ENCODE measurements around the gene TEX47.

TEX47 gene

GRCh38 chr7:88792361-88792760, 3.2 kb downstream of the TEX47 start:
- H3K27me3 ChIP-seq (ENCODE audit: insufficient read depth, low read depth), result no peaks in the 10 kb centered on the region
- H3K4me3 ChIP-seq (IDR thresholded peaks at IDR 0.05; ENCODE audit: insufficient read depth, low read depth, low read length), result no peak overlapping the region
- H3K79me2 ChIP-seq (ENCODE audit: insufficient read depth, low read depth), result no peaks in the 10 kb centered on the region
- H3K36me3 ChIP-seq (ENCODE audit: insufficient read depth), result no peaks in the 10 kb centered on the region
- H3K4me2 ChIP-seq, result no peak overlapping the region
- no peak overlapping the region for H3K9ac ChIP-seq
- no peaks in the 10 kb centered on the region for H4K20me1 ChIP-seq (ENCODE audit: insufficient read depth)
- no peak for TF ChIP-seq CTCF (conservative IDR thresholded peaks at IDR 0.05; ENCODE audit: low read depth, low read length)
- H3K4me1 ChIP-seq (ENCODE audit: low read depth, poor library complexity, severe bottlenecking), result no peaks in the 10 kb centered on the region
- H3K27ac ChIP-seq, result no peak overlapping the region
- H2AFZ ChIP-seq (ENCODE audit: low read depth), result no peak overlapping the region

DNA sequence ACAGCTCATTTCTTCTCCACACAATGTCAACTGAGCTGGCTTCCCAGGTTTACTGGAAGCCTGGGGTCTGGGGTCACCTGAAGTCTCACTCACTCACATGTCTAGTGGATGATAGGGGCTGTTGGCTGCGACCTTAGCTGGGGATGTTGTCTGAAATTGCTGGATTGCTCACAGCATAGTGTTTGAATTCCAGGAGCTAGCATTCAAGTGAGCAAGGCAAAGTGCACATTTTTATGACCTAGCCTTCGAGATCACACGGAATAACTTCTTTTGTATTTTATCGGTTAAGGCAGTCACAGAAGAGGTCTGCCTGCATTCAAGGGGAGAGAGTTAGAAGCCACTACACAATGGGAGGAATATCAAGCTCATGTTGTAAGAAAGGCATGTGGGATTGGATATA, 3.6 kb downstream of the TEX47 start:
- Histone ChIP-seq H3K27me3 (ENCODE audit: insufficient read depth, low read depth) (no peaks in the 10 kb centered on the region), H3K9ac (no peak overlapping the region), H2AFZ (ENCODE audit: low read depth) (no peak overlapping the region), H3K4me3 (IDR thresholded peaks at IDR 0.05; ENCODE audit: insufficient read depth, low read depth, low read length) (no peak overlapping the region), H3K4me1 (ENCODE audit: low read depth, poor library complexity, severe bottlenecking) (no peaks in the 10 kb centered on the region), H3K36me3 (ENCODE audit: insufficient read depth) (no peaks in the 10 kb centered on the region), H3K27ac (no peak overlapping the region), H3K4me2 (no peak overlapping the region), H3K79me2 (ENCODE audit: insufficient read depth, low read depth) (no peaks in the 10 kb centered on the region), H4K20me1 (ENCODE audit: insufficient read depth) (no peaks in the 10 kb centered on the region)
- TF ChIP-seq CTCF (conservative IDR thresholded peaks at IDR 0.05; ENCODE audit: low read depth, low read length), result no peak

DNA sequence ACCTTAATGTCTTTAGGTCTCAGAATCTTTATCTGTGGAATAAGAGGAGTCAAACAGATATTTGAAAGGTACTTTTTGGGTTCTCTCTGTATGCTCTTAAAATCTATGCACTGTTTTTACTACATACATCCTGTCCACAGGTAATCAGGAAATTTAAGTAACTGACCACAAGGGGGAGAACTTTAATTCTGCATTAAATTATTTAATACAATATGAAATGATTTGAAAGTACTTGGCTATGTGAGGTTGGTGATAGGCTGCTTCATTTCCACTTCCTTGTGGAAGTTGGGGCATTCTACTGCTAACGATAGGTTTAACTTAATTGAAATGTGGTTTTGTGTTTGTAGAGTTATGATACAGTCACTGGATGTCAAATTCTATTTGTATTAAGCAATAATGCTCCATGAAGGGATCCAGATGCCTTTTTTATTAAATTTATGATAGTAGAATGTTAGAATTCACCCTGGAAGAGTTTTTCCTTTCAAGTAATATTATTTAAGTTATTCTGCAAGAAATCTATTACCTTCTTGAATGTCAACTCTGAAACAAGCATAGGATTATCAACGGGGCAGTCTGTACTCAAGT, 6.0 kb downstream of the TEX47 start:
- no peaks in the 10 kb centered on the region for H3K36me3 ChIP-seq (ENCODE audit: insufficient read depth)
- H3K79me2 ChIP-seq (ENCODE audit: insufficient read depth, low read depth), result no peaks in the 10 kb centered on the region
- peak; percentile 84 for TF ChIP-seq CTCF (conservative IDR thresholded peaks at IDR 0.05; ENCODE audit: low read depth, low read length)
- no peak overlapping the region for H3K9ac ChIP-seq
- no peaks in the 10 kb centered on the region for H3K27me3 ChIP-seq (ENCODE audit: insufficient read depth, low read depth)
- no peak overlapping the region for H2AFZ ChIP-seq (ENCODE audit: low read depth)
- no peaks in the 10 kb centered on the region for H4K20me1 ChIP-seq (ENCODE audit: insufficient read depth)
- H3K4me3 ChIP-seq (IDR thresholded peaks at IDR 0.05; ENCODE audit: insufficient read depth, low read depth, low read length), result no peak overlapping the region
- no peaks in the 10 kb centered on the region for H3K4me1 ChIP-seq (ENCODE audit: low read depth, poor library complexity, severe bottlenecking)
- H3K4me2 ChIP-seq, result no peak overlapping the region
- no peak overlapping the region for H3K27ac ChIP-seq

DNA sequence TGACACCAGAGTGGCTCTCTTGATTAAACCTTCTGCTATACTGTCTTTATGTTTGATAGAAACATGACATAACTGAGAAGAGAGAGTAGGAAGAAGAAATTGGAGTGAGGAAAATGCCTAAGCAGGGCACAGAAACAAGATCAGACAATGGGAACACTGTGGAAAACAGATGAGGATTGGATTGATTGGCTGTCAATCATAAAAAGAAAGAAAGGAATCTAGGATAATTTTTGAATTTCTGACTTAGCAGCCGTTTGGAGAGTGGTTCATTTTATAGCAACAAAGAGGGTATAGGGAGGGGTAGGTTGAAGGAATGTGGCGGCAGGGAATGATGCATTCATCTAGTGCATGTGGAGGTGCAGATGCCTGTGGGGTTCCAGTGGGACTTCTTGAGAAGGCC, 7.8 kb downstream of the TEX47 start:
- TF ChIP-seq CTCF (conservative IDR thresholded peaks at IDR 0.05; ENCODE audit: low read depth, low read length), result no peak
- Histone ChIP-seq H3K79me2 (ENCODE audit: insufficient read depth, low read depth) (no peaks in the 10 kb centered on the region), H3K27me3 (ENCODE audit: insufficient read depth, low read depth) (no peaks in the 10 kb centered on the region), H3K4me2 (no peak overlapping the region), H3K27ac (no peak overlapping the region), H2AFZ (ENCODE audit: low read depth) (no peak overlapping the region), H4K20me1 (ENCODE audit: insufficient read depth) (no peaks in the 10 kb centered on the region), H3K4me1 (ENCODE audit: low read depth, poor library complexity, severe bottlenecking) (no peaks in the 10 kb centered on the region), H3K36me3 (ENCODE audit: insufficient read depth) (no peaks in the 10 kb centered on the region), H3K9ac (no peak overlapping the region), H3K4me3 (IDR thresholded peaks at IDR 0.05; ENCODE audit: insufficient read depth, low read depth, low read length) (no peak overlapping the region)
